ENCODE data around the gene RAG2.

The RAG2 gene

GRCh38 chr11:36550385-36551115 is 47.5 kb downstream of the RAG2 start:
- no peak for DNase-seq
- ATAC-seq: no peak

All from stimulated activated naive CD8-positive, alpha-beta T cell treated with anti-CD3 and anti-CD28 coated beads, Interleukin-15, Interleukin-2, amounts not matched to agents 100 U/mL and 50 U/mL, for 24 hours (primary cell).